NCI-H345 (cell line): Measurements from ENCODE around the gene USP38.
"Not testable (repeated sequence)": the region's sequence is repeated elsewhere in the genome, so short reads cannot be mapped to it uniquely, and the experiment has no call there.

ENCODE experiments used
- DNase-seq: peaks from one replicate; lab custom pipeline; 2025; lab: John Stamatoyannopoulos, UW

Gene USP38

GRCh38 chr4:143215873-143216272 is 31.2 kb downstream of the USP38 start:
- DNase-seq = no peak

- no peak for DNase-seq
These were observed 39.5 kb downstream of the USP38 start for GRCh38 chr4:143224255-143224654.

GRCh38 chr4:143225167-143225566 is 40.5 kb downstream of the USP38 start:
- no peak for DNase-seq

GRCh38 chr4:143230683-143231082 is 46.0 kb downstream of the USP38 start:
- no peak for DNase-seq

GRCh38 chr4:143232277-143232676 is 47.6 kb downstream of the USP38 start:
- DNase-seq = no peak

- no peak for DNase-seq
These were observed 49.4 kb downstream of the USP38 start for GRCh38 chr4:143234153-143234552.

GRCh38 chr4:143237195-143237594 is 52.5 kb downstream of the USP38 start:
- DNase-seq = not testable (repeated sequence)

GRCh38 chr4:143240939-143241679 is 56.4 kb downstream of the USP38 start:
- DNase-seq = no peak

GRCh38 chr4:143241892-143242291 is 57.2 kb downstream of the USP38 start:
- DNase-seq = no peak

GRCh38 chr4:143243041-143243440 is 58.3 kb downstream of the USP38 start:
- no peak for DNase-seq

GRCh38 chr4:143246977-143247376 is 62.3 kb downstream of the USP38 start:
- no peak for DNase-seq

- no peak for DNase-seq
These were observed 63.1 kb downstream of the USP38 start for GRCh38 chr4:143247866-143248265.

- DNase-seq = no peak
These were observed 64.1 kb downstream of the USP38 start for GRCh38 chr4:143248827-143249226.

- no peak for DNase-seq
These were observed 65.9 kb downstream of the USP38 start for GRCh38 chr4:143250617-143251016.

- no peak for DNase-seq
These were observed 66.6 kb downstream of the USP38 start for GRCh38 chr4:143251348-143251747.

- no peak for DNase-seq
These were observed 67.1 kb downstream of the USP38 start for GRCh38 chr4:143251779-143252178.

- no peak for DNase-seq
These were observed 67.8 kb downstream of the USP38 start for GRCh38 chr4:143252478-143252877.

- no peak for DNase-seq
These were observed 68.4 kb downstream of the USP38 start for GRCh38 chr4:143253166-143253565.

GRCh38 chr4:143254491-143255226 is 69.9 kb downstream of the USP38 start:
- DNase-seq = no peak

- DNase-seq = no peak
These were observed 71.7 kb downstream of the USP38 start for GRCh38 chr4:143256456-143256855.

- no peak for DNase-seq
These were observed 72.6 kb downstream of the USP38 start for GRCh38 chr4:143257356-143257755.

GRCh38 chr4:143260750-143261149 is 76.0 kb downstream of the USP38 start:
- no peak for DNase-seq

- no peak for DNase-seq
These were observed 78.1 kb downstream of the USP38 start for GRCh38 chr4:143262838-143263237.

GRCh38 chr4:143267690-143268089 is 83.0 kb downstream of the USP38 start:
- DNase-seq = not testable (repeated sequence)
